NCI-H345 (cell line): ENCODE measurements around the gene DDX59.
A peak's percentile ranks its signal among the peaks of the same experiment; 100 is the strongest.

Experiments
- DNase-seq: peaks from one replicate; lab custom pipeline; 2025; lab: John Stamatoyannopoulos, UW

The DDX59 gene

GRCh38 chr1:200628223-200628881, 41.4 kb downstream of the DDX59 start:
- no peak for DNase-seq

GRCh38 chr1:200627575-200628222, 42.0 kb downstream of the DDX59 start:
- DNase-seq, result no peak

DNA sequence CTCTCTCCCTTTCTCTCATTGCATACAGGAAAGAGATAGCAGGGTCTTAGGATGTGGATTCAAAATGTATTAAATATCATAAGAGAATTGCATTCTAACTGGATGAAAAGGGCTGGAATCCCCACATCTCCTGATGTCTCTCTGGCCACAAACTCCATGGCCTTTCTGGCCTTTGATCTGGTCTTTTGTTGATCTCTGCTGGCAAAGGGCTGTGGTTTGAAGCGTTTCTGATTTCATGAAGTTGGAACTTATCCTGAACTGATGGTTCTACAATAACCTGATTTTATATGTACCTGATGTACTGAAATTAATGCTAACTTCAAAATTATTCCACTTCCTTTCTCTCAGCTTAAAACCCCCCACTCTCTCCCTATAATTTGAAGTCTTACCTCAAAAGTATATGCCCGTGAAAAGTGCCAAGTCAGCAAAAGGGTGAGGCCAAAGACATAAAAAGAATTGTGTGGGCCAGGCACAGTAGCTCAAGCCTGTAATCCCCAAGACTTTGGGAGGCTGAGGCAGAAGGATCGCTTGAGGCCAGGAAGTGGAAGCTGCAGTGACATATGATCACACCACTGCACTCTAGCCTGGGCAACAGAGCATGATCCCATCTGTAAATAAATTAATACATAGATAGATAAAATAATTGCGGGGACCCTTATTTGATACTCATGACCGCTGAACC, 42.7 kb downstream of the DDX59 start:
- no peak for DNase-seq

GRCh38 chr1:200625381-200625824, 44.3 kb downstream of the DDX59 start:
- DNase-seq, result no peak

GRCh38 chr1:200624679-200625335, 44.9 kb downstream of the DDX59 start:
- DNase-seq, result no peak

DNA sequence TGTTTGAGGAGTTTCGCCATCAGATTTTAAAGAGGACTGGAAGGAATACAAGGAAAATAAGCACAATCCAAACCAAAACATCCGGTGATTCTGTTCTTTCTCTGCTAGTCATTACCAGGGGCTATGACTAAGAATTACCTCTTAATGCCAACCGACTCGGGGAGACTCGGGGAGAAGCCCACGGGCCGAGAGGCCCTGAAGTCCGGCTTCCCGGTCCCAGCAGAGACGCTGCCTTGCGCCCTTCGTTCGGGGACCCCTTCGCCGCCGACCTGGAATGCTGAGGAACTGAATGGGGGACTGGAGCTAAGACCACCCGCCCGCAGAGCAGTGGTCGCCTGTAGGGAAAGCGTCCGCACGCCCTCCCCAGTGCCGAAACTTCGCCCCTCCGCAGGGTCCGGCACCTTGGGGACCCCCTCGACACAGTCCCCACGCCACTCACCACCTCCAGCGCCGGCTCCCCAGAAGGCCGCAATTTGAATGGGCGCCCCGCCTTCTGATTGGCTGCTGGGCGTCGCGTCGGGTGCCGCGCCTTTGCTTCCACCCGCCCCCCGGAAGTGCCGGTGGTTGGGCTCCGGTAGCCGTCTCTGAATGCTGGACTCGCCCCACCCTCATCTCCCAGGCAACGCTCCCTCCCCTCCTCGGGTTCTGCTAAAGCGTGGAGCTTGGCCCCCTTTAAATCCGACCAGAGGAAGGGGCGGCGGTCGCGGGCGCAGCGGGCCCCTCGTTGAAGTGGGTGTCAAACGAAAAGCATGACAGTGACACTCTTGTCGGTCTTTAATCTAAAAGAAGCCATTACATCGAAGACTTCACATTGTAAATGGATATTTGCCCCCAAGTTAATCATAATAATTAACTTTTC, 49.2 kb downstream of the DDX59 start, which contains the start of gene KIF14:
KIF14 (minus strand) TSS at position 479 of the 859 bp plus-strand sequence. CDS start 2,028 bp downstream, outside the sequence.
- DNase-seq, result peak; percentile 97

DNA sequence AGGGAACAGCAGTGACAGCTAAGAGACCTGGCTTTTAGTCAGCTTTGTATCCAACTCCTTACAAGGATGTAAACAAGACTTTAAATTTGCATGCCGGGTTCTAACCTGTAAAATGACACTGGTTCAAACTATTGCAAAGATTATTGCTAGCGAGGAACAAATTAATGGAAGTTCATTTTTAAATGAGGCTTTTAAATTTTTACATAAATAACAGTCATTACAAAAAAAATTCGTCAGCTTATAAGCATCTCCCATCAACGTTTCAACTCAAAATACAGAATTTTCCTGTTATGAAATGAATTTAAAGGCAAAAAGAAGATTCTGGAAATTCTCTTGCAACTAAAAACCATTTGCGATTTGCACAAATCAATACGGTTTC, 49.8 kb downstream of the DDX59 start:
- no peak for DNase-seq

GRCh38 chr1:200610846-200611245, 58.9 kb downstream of the DDX59 start:
- no peak for DNase-seq

DNA sequence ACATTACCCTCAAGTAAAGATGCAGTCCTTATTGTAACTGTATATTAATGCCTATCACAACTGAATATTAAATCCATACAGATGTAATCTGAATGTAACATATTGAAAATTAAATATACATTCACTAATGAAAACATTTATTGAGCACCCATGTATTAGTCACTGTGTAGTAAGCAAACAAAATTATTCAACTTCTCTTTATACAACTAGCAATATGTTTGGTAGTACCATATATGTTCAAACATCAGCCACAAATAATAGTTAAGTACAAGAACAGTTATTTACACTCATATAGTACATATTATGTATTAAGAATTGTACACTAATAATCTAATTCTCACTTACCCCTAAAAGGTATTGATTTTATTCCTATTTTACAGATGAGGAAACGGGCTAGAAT, 67.1 kb downstream of the DDX59 start:
- DNase-seq, result no peak
